G401.6 (cell line): ENCODE results near the gene DENND1A.
"Not testable (repeated sequence)": the region's sequence is repeated elsewhere in the genome, so short reads cannot be mapped to it uniquely, and the experiment has no call there.

ENCODE experiments used
- FAIRE-seq: peaks from 2 replicates; lab custom pipeline; 2012; peaks lifted over from hg19 to GRCh38; lab: Jason Lieb, UNC

The DENND1A gene

DNA sequence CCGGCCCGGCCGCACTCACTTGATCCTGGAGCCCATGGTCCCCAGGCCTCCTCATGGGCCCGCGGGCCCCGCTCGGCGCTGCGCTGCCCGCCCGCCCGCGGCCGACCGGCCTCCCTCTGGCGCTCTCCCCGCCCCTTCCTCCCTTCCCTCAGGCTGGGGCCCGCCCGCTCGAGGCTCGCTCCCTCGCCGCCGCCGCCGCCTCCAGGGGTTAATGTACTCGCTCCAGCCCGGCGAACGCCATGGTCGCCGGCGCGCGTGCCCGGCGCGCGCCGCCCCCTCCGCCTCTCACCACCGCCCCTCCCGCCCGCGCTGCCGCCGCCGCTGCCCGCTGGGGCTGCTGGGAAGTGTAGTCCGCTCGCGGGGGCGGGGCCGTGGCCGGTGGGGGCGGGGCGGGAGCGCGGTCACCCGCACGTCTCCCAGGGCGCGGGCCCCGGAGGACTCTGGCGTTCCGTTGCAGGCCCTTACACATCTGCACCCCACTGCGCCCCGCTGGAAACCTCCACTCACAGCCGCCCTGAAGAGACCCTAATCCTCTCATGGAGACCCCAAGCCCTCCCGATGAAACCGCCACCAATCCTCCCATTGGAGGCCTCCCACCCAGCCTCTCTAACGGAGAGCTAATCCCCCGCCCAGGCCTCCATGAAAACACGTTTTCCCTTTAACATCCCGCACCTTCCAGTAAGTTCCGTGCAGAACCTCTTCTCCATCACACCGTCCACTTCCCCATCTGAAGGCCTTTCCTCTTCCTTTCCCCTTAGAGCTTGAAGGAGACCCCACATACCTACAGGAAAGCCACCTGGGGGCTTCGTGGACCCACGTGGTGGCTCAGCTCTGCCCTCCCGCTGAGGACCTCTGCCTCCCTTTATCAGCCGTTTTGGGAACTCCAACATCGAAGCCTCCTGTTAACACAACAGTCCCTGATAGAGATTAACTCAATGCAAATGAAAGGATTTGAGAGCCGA, at the start of gene DENND1A:
DENND1A (minus strand) TSS at position 257 of the 962 bp plus-strand sequence; CDS start at position 36, 221 bp downstream.
- FAIRE-seq: no peak

- FAIRE-seq: no peak
Measured at GRCh38 chr9:123978981-123979380, 49.1 kb upstream of the DENND1A start.

GRCh38 chr9:123976579-123976978, 46.7 kb upstream of the DENND1A start:
- FAIRE-seq: not testable (repeated sequence)

DNA sequence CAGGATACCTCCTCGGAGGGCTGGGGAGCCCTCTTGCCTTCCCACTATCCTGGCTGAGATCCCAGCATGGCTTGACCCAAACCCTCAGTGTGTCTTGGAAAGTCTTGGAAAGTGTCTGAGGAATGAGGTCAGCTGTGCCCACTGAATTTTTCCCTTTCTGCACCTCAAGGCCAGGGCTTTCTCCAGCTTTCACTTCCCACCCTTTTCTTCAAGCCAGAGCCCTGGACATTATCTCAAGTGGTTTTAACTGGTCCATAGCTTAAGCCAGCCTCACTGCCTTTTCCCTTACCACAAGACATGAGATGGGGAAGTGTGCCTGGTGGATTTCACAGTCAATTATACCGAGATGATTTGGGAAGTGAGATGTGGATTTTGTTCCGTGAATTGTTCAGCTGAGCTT, 45.9 kb upstream of the DENND1A start:
- FAIRE-seq: no peak

GRCh38 chr9:123974471-123974870, 44.5 kb upstream of the DENND1A start:
- no peak for FAIRE-seq

DNA sequence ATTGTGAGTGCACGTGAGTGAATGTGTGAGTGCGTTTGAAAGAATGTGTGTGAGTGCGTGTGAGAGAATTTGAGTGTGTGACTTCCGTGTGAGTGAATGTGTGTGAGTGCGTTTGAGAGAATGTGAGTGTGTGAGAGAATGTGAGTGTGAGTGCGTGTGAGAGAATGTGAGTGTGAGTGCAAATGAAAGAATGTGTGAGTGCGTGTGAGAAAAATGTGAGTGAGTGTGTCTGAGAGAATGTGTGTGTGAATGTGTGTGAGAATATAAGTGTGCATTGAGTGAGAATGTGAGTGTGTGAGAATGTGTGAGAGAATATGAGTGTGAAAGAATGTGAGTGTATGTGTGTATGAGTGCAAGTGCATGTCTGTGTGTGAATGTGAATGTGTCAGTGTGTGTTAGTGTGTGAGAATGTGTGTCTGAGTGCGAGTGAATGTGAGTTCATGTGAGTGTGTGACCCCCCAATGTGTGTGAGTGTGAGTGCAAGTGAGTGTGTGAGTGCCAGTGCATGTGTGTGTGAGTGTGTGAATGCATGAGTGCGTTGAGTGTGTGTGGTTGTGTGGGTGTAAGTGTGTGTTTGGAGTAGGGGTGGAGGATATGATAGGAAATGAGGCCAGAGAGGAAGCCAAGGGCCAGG, 43.8 kb upstream of the DENND1A start:
- no peak for FAIRE-seq

DNA sequence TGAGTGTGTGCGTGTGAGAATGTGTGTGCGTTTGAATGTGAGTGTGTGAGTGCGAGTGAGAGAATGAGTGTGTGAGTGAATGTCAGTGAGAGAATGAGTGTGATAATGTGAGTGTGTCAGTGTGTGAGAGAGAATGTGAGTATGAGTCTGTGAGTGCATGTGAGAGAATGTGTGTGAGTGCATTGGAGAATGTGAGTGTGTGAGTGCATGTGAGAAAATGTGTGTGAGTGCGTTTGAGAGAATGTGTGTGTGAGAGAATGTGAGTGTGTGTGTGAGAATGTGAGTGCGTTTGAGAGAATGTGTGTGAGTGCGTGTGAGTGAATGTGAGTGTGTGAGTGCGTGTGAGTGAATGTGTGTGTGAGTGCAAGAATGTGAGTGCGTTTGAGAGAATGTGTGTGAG, 42.7 kb upstream of the DENND1A start:
- no peak for FAIRE-seq

DNA sequence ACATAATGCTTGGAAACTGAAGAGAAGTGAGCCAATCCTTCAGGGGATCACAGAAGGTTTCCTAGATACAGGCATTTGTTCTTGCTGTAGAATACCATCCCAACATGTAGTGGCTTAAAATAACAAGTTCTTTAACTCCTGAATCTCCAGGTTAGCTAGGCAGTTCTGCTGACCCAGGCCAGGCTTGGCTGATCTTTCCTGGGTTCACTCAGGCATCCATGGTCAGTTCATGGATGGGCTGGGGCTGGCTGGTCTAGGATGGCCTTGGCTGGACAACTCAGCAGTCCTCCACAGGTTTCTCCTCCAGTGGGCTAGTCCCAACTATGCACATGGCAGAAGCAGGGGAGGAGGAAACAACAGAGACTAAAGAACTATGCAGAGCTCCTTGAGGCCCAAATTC, 37.4 kb upstream of the DENND1A start:
- no peak for FAIRE-seq

DNA sequence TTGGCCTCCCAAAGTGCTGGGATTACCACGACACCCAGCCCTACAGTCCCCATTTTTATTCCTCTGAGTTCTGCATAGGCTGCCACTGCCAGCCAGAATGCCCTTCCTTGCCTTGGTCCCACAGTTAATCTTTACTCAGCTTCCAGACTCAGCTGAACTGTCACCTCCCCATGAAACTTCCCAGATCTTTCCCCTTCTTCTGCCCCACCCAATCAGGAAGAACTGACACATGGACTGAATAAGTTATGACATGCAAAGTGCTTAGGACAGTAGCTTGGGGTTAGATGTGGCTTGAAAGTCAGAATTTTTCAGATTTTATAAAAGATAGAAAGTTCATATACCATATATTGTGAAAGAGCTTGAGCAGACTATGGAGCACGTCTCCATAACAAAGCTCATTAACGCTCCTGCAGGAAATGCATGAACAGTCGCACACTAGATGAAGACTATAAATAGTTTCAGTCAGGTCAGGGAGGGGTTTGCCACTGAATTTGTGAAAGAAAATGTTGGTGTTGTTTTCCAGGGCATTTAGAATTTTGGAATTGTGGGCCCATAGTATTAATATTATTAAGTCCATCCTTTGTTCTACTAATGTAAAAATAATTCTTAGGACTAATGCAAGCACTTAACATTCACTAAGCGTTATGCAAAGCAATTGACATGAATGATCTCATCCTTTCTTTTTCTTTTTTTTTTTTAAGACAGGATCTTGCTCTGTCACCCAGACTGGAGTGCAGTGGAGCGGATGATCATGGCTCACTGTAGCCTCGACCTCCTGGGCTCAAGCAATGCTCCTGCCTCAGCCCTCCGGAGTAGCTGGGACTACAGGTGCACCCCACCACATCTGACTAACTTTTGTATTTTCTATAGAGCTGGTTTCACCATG, 36.1 kb upstream of the DENND1A start:
- FAIRE-seq: no peak

DNA sequence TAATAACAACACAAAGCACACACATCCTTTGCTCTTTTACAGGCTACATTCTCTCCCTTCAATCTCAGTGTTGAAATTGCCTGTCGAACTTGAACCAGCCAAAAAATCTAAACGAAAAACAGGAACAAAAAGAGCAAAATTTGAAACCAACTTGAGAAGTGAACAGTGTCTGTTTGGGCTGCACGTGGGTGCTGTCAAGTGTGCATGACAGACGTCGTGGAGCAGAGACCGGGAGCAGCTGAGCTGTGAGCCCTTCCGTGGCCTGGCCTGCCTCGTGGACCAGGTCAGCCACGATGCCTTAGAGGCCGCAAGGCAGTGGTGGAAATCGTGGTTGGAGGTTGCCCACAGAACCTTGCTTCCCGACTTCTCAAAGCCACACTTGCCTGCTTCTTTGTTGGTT, 34.8 kb upstream of the DENND1A start:
- no peak for FAIRE-seq

DNA sequence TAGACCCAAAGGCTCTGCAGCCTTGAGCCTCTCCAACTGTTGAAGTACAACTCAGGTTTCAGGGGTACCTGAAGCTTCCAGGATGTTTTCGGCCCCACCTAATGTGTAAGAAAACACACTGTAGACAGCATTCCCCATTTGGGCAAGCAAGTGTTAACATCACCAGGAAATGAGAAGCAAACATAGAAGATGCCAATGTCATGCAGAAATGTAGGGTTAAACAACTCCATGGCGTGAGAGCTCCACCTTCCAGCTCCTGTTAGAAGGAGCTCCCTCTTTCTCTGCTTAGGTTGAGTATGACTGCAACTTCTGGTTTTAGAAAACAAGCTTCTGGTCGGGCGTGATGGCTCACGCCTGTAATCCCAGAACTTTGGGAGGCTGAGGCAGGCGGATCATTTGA, 31.0 kb upstream of the DENND1A start:
- no peak for FAIRE-seq

DNA sequence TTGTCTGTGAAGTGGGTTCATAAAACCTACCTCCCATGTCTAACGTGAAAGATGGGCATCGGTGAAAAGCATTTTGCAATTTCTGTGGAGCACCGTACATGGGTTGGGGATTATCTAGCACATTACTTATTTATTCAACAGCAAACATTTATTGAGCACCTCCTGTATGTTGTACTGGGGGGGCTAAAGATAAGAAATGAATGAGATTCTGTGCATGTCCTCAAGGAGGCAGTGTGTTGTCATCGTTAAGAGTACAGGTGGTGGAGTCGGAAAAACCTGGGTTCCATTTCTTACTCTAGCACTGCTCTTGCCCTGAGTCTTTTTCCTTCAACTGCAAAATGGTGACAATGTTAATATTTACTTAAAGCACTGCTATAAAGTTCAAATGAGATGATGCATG, 30.4 kb upstream of the DENND1A start:
- FAIRE-seq: no peak

- no peak for FAIRE-seq
Measured at GRCh38 chr9:123959787-123960186, 29.9 kb upstream of the DENND1A start.

DNA sequence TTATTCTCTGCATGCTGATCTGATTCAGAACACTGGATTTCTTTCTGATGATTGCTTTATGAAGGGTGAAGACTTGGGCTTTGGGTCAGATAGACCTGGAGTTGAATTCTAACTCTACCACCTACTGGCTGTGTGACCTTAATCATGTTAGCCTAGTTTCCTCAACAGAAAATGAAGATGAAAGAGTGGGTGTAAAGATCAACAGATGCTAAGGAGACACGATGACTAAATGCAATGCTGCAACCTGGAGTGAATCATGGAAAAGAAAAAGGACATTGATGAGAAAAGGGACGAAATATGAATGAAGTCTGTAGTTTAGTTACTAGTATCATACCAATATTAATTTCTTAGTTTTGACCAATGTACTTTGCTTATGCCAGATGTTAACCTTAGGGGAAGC, 27.8 kb upstream of the DENND1A start:
- no peak for FAIRE-seq

DNA sequence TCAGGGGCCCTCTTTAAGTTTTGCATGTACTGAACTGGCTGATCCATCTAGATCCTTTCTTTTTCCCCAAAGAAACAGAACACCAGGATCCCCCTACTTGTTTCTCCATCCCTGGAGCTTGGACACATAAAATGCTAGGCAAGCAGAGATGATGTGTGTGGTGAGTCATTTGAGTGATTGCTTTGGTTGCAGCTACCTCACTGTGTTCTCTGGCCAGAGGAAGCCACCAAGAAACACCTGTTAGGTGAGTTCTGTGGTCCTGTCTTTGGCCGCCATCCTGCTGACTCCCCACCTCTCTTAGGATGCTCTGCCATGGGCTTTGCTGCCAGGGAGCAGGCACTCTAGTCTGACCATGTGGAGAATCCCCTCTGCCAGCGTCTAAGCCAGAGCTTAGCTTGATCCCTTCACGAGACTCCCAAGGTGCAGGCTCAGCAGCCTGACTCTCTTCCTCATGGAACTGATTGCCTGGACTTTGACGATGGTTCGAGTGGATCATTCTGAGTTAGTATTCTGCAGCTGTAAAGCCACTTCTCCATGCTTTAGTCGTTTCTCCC, 27.3 kb upstream of the DENND1A start:
- no peak for FAIRE-seq

DNA sequence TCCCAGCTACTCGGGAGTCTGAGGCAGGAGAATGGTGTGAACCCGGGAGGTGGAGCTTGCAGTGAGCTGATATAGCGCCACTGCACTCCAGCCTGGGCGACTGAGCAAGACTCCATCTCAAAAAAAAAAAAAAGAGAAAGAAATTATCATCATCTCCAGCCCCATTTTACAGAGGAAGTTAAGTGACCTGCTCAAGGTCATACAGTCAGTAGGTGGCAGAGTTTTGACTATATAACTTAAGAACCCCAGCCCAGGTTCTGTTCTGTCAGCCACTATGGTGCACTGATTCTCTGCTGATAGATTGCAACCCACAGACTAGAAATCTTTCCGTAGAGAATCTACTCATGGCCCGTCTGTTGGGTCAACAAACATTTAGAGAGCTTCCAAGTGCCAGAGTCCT, 25.7 kb upstream of the DENND1A start:
- FAIRE-seq: no peak

GRCh38 chr9:123954518-123955280, 24.8 kb upstream of the DENND1A start:
- FAIRE-seq: no peak

DNA sequence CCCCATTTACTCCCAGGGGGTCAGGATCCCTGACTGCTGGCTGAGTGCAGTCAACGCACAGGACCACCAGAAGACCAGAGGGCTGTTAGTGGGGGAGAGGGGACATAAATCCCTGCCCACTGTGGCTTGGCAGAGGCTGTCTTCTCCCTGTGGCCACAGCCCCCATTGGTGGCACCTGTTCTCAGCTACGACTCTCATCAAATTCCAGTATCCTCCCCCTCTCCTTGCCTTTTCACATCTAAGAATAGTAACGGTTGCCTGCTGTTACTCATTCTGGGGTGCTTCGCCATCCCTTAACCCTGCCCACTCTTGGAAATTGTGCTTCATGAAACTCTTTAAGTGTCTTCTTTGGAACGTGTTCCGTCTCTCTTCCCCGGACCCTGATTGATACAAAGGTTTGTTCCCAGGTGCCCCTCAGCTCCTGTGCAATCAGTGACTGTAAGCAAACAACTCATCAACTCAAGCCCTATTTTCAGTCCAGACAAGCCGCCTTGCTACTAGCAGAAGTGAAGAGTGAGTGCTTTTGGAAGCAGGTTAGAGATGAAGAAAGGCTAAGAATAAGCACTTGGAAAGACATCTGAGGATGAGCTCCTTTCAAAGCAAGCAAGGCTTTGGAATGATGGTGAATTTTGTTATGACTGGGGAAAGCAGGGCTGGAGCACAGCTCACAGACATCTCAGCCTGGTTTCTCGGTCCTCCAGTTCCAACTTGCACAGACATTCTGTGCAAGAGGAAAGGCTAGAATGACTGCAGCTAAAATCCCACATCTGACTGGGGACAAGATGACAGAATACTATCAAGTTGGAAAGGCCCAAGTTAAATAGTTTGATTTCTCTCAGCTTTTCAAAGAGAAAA, 22.9 kb upstream of the DENND1A start:
- no peak for FAIRE-seq

- FAIRE-seq: no peak
Measured at GRCh38 chr9:123948286-123948685, 18.4 kb upstream of the DENND1A start.

- FAIRE-seq: no peak
Measured at GRCh38 chr9:123947326-123947725, 17.4 kb upstream of the DENND1A start.
